ENCODE results near the gene HOXA13.
A peak's percentile ranks its signal among the peaks of the same experiment; 100 is the strongest.

The HOXA13 gene

DNA sequence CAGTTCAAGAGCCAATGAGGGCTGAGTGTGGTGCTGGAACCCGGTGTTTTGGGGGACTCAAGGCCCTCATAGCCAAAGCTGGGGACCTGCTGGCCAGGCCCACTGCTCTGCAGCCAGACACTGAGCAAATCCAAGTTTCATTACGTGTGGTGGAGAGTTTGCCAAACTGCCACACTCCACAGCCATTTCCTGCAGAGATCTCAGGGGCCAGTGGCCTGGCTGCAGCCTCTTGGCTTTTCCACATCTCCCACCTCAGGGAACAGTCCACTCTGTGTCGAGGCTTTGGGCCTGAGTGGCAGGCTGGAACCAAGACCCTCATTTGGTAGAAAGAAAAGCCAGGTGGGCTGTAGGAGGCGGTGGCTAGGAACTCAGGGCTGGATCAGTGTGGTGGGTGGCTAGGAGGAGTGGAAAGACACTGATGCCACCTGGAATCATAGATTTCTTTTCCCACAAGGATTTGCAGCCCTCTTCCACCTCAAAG lies 18.1 kb downstream of the HOXA13 start:
- DNase-seq (ENCODE audit: low spot score) = no peak

DNA sequence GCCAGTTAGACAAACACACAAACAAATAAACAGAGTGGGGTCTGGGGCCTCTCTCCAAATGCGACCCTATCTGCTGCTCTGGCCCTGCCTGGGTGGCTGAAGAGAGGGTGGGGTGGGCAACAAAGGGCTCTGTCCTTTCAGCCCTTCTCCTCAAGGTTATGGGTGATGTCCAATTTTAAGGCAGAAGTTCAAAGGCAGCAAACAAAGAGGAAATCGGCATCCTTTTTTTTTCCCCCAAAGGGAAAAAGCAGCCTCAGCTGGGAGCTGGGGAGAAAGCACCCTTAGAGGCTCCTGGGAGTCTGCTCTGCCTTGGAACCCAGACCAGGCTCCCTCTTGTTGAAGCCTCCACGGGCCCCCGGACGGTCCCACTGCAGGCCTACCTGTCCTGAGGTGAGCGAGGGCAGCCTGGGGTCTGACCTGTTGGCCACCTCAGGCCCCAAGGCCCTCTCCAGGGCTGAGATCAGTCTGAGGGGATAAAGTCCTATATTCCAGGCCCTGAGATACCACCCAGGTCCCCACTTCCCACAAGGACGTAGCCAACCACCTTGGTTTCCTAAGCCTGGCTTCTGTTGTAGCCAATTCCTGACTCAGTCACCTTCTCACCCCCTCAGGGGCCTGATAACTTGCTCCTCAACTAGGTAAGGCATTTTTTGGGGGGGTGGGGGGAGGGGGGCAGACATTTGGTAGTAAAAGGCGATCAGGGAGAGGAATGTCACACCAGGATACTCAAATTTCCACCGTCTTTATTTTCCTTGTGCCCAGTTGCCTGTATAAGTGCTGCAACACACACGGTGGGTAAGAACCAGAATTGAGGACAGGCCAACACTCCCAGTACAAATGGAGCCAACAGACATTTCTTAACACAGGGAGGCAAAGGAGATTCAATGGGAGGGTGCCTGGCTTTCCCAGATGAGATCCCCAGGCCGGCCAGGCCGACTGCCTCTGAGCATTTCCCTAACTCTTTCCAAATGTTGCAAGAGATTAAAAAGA lies 19.2 kb downstream of the HOXA13 start:
- no peak for DNase-seq (ENCODE audit: low spot score)

DNA sequence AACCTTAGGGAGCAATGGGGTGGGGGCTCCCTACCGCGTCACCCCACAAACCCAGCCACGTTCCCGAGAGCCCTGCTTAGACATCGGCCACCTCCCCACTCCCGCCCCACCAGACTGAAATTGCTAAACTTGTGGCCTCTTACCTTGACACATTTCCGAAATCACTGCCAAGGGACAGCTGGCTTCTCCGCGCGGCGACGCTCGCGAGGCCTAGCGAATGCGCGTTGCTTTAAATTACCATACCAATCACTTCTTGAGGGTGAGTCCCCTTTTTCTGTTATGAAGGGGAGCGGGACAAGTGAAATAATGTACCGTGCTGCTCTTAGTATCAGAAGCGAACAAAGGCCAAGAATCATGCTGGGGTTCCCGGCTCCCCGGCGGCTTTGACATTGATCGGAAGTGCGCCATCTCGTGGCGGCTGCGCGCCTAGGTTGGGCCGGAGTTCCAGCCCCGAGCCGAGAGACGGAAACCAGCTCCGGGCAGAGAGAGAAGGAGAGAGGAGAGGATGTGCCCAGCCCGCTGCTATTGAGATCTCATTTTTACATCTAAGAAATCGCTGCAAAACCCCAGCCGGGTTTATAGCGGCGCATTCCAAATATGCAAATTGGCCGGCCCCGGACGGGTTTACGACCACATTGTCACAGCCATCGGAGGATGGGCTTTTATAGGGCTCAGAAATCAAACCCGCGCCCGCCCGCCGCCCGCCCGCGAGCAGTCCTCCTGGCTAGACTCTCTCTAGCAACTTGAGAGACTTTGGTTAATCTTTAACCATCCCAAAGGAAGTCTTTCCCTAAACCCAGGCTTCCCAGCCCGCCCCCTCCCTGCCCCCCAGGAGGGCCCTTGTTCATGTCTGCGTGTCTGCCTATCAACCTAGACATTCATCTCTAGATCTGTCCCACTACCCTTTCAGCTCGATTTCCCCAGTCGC lies 20.1 kb downstream of the HOXA13 start:
- DNase-seq (ENCODE audit: low spot score) = peak; percentile 88

DNA sequence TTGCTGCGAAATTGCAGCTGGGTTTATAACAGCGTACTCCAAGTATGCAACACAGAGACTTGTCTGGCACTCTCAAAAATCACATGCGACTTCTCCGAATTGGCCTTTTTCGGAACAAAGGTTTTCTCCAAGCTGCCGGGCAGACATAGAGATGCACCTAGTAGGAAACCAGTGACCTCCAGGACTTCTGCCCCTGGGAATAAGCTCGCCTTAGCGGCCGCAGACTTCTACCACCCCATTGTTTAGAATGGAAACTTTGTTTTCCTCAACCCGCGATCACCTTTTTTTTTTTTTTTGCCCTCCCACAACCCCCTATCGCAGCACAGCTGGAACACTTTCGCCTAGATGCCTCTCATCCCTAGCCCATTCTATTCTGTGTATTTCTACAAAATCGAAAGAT lies 20.9 kb downstream of the HOXA13 start:
- DNase-seq (ENCODE audit: low spot score) = no peak

DNA sequence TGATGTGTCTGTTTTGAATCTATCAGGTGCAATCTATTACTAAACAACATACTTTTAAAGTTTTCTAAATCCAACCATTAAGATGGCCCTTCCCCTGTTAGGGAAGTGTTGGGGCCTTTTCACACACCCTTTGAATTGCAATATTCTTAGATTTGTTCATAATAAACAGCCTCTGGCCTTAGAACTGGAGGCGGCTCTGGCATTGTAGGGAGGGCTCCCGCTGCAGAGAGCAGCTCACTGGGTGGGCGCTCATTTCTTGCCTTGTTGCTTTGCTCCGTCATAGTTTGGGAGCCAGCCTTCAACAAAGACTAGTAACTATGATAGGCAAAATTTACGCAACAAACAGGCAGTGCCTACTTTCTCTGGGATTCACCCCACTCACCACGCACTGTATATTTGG lies 21.5 kb downstream of the HOXA13 start:
- peak; percentile 61 for DNase-seq (ENCODE audit: low spot score)

DNA sequence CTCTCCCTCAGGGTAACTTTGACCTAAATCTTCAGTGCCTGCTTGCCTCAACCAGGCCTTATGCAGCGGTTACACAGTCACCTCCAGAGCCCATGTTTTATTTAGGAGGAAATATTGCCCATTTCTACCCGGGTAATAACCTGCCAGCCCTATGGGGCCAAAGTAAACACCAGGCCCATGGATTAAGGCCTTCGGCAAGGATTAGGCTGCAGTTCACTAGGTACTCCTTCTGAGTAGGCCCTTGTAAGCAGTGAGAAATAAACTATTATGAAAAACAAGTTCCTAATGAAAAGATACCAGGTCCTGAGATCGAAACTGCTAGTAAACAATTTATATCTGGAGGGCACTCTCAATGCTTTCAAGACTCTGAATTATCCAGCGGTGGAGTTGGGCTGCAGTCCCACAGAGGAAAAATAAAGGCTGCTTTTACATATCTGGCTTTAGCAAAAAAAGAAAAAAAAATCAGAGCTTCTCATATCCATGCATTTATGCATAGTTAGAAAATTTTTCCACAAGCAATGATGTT lies 22.0 kb downstream of the HOXA13 start:
- DNase-seq (ENCODE audit: low spot score) = no peak

DNA sequence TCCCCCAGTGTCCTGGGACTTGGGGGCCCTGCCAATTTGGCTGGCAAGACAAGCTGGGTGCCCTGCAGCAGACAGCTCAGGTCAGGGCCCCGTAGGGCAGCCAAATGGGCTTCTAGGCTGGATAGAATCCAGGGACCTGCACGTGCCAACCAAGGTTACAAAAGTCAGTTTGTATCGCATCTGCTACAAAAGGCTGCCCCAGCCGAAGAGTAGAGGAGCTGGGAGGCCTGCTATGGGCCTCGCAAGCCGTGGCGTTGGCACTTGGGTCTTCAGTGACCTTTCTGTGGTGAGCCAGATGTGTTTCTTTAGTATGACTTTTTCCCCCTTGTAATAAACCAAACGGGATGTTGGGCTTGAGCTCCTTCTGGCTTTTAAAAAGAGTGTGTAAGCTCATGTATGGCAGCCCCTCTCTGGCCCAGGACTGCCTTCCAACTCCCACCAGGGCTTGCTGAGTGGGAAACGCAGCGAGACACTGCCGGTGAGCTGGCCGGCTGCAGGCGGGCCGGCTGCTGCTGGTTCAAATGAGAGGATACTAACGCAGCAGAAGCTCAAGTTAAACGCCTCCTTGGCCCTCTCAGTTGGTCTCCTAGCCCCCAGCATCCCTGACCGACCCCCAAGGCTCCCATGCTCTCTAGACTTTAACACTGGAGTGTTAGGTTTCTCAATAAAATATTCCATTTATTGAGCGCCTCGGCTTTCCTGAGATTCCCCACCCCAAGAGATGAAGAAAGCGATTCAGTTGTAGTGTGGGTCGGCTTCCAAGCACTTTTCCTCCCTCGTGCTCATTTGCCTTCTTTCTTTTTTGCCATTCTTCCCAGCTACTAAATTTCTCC lies 22.7 kb downstream of the HOXA13 start:
- peak; percentile 36 for DNase-seq (ENCODE audit: low spot score)

DNA sequence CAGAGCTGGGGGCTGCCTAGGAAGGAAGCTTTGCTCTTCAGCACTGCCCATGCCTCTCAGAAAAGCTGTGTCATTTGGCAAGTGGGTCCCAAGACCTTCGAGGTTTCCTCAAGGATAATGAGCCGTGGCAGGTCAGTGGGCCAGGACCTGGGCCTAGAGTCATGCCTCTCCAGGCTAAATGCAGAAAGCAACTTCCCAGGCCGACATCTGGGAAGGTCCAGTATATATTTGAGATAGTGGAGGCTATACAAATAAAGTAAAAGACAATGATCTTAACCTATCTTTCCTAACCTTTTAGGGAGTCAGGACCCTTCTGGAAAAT lies 23.4 kb downstream of the HOXA13 start:
- DNase-seq (ENCODE audit: low spot score) = no peak

DNA sequence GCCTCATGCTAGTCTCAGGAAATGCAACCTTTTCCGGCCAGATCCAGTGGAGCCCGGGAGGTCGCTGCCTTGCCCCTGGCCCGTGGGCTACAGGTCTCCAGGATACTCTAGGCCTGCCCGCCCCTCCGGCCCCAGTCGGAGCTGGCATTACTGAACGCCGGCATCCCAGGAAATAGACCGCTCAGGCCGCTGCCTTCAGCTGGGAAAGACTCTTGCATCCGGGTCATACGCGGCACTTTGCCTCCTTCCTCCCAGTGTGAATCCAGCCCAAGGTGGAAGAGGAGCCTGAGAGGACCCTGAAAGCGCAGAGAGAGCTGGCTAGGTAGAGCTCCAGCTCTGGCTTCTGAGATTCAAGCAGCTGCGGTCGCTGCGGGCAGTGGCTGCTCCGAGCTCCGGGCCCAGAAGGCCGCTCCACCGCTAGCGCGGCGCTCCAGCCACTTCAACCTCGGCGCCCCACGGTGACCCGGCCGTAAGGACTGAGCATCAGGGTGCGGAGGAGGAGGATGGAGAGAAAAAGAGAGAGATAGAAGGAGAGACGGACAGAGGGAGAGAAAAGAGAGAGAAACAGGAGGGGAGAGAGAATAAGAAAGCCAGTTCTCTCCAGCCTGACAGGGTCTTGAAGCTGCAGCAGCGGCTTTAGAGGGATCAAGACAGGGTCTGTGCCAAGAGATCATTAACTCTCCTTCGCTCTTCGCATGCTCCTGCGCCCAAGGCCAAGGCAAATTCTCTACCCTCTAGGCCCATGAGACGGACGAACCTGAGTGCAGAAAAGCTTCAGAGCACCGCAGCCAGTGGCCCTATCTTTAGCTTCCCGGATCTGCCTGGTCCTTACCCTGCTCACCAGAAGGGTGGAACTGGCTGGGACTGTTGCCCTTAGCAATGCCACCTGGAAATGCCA lies 24.0 kb downstream of the HOXA13 start:
- DNase-seq (ENCODE audit: low spot score) = peak; percentile 29

DNA sequence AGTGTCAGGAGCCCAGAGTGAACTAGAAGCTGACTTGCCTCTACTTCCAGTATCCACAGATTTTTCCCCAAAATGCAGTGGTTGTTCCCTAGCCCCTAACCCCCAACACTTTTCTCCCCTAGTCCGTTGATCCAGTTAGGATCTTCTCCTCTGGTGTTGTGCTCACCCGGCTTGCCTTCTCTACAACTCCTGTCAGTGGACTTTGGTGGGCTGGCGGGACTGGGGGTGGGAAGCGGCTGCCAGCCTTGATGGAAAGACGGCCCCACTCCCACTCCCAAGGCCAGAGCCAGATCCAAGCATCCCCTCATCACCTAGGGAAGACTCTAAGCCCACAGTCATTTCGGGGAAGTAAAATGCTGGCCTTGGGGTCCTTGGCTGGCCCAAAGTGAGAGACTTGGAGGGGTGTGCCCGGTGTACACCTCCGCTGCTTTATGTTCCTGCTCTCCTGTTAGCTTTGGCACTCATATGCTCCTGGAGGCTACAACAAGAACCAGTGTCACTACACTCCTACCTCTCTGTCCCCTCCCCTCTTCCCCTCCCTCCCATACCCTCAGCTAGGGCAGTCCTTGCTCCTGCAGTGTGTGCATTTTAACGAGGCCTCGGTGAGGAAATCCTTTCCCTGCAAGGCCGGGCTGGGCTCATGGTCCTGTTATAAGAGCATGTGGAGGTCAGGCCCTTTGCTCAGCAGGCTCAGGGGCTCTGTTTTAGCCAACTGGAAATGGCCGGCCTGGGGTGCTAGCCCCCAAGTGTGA lies 24.8 kb downstream of the HOXA13 start:
- DNase-seq (ENCODE audit: low spot score) = peak; percentile 25

DNA sequence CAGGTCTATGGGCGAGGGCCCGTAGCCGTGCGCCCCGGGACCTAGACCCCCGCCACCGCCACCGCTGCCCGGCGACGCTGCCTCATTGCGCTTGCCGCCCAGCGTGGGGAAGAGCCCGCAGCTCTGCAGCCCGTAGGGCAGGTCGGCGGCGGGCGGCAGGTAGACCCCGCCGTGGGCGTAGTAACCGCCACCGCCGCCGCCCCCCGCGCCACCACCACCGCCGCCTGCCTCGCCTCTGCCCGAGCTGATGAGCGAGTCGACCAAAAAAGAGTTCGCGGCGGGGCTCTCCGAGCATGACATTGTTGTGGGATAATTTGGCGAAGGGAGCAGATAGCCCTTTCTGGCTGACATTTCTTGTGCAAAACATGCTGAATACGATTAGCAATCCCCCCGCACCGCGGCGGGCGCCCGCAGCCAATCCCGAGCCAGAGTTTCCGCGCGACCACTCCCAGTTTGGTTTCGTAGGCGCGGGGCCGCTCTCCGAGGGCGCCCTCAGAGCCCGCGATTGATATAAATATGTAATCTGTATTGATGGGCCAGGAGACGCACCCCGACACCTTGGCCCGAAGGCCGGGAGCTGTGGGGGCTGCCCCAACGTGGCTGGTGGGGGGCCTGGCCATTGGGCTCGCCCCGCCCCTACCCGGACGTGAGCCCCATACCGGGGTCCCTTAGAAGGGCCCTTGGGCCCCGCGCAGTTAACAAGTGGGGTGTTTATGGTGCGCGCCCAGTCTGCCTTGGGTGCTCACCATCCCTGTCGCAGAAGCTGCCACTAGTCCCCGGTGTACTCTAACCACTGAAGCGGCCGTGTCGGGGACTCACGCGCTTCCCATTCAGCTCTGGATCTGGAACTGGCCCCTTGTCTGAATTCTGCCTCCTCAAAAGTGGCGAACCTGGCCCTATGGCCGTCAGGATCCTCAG lies 25.7 kb downstream of the HOXA13 start, which contains the start of gene HOXA10:
HOXA10 (minus strand) TSS at position 365 of the 918 bp plus-strand sequence; CDS start at position 351, 14 bp downstream.
- peak; percentile 64 for DNase-seq (ENCODE audit: low spot score)

DNA sequence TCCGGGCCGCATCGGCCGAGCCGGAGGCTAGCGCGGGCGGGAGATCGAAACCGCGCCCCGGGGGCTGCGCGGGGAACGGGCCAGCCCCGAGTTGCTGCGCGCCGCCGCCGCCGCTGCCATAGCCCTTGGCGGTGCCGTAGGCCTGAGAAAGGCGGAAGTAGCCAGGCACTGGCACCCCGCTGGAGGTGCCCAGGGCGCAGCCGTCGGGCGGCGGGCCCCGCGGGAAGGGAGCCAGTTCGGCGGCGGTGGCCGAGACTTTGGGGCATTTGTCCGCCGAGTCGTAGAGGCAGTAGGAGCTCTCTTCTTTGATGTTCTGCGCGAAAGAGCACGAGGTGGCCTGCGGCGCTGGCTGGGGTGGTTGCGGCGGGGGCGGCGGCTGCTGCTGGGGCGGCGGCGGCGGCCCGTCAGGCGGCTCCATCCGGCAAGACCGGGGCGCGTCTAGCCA lies 26.4 kb downstream of the HOXA13 start:
- DNase-seq (ENCODE audit: low spot score) = peak; percentile 25

DNA sequence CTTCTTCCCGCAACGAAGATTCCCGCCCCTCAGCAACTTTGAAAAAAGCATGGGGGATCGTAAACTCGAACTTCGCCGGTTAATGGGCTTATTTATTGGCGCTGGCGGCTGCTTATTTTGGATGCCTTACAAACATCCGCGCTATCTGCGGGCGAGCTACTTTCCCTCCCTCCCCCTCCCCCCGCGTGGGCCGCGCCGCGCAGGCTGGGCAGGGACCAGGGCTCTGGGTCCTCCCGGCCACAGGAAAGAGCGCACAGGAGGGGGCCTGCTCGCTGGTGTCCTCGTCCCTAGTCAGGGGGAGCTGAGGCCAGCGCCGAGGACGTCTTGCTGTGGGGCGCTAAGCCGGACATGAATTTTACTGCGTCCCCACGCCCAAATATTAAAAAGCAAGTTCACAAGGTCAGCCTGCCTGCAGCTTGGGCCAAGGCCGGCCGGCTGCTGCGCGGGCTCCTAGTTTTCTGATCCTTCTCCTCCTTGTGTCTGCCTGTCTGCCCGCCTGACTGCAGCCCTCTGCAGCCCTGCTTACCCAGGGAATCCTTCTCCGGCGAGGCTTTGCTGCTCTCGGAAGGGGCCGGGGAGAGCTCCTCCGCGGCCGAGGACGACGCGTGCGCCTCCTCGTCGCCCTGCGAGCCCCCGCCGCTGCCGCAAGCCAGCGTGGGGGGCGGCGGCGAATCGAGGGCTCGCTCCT lies 26.9 kb downstream of the HOXA13 start:
- DNase-seq (ENCODE audit: low spot score) = peak; percentile 72

DNA sequence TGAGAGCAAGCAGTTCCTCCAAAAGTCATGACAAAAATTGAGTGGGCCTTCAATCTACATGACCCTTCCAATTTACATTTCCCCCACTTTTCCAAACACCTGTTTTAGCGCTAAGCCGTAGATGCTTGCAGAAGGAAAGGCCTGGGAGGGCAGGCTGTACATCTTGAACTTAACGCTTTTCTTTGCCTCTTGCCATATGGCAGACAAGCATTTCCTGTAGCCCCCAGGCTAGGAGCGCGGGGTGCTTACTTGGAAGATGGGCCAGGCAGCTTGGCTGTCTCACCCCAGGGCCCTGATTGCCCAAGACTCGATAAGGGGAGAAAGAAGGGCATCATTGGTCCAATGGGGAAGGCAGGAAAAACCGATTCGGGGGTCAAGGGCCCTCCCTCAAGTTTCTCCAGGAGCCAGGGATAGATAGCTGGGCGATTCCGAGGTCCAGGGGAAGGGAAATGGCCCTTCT lies 27.5 kb downstream of the HOXA13 start:
- DNase-seq (ENCODE audit: low spot score) = no peak

DNA sequence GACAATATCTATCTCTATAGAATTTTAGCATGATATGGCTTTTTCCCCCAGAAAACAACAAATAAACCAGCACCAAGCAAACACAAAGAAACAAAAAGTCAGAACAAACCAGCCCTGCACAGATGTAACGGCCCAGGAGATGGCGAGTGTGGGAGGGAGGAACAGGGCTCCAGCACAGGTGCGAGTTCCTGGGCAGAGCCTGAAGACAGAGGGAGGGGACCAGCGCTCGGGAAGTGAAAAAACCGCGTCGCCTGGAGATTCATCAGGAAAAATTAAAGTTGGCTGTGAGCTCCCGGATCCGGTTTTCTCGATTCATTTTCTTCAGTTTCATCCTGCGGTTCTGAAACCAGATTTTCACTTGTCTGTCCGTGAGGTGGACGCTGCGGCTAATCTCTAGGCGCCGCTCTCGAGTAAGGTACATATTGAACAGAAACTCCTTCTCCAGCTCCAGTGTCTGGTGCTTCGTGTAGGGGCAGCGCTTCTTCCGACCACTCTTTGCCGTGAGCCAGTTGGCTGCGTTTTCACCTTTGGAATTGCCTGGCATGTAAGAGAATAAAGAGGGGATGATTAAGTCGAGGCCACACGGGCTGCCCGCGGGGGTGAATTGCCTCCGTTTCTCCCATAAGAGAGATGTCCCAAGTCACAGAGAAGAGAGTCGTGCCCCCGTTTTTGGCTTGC lies 28.1 kb downstream of the HOXA13 start:
- DNase-seq (ENCODE audit: low spot score) = no peak

DNA sequence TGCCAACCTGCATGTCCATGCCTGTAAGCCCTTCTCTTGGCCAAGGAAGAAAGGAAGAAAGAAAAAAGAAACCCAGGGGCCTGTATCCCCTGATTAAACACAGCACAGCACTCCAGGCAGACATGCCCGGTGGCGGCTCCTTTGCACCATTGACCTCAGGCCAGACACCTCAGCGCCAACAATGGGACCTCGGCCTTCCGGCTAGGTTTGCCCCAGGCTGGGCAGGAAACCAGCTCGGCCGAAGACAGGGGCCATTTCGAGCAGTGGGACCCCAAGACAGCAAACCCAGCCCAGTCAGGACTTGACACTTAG lies 28.6 kb downstream of the HOXA13 start:
- DNase-seq (ENCODE audit: low spot score) = peak; percentile 27

Data from AG20443 (cell line).